DND-41 (cell line): ENCODE data around the gene CFAP77.

ENCODE experiments used
- CTCF ChIP-seq: IDR thresholded peaks from 2 replicates; pipeline ENCODE4 v1.5.1; 2012; ENCODE audit warnings: borderline replicate concordance, low read length, moderate library complexity, mild to moderate bottlenecking; ENCODE audit not compliant: poor library complexity, severe bottlenecking; ENCODE audit errors: extremely low read depth
- EZH2 ChIP-seq: IDR thresholded peaks from 3 replicates; pipeline ENCODE4 v1.6.1; 2012; ENCODE audit warnings: borderline replicate concordance, low read depth, mild to moderate bottlenecking, moderate library complexity, low read length, inconsistent platforms; ENCODE audit not compliant: severe bottlenecking

- TF ChIP-seq CTCF (no peak), EZH2 (no peak)
These were observed 146.7 kb downstream of the CFAP77 start for GRCh38 chr9:132556714-132557113.
